ENCODE data around the gene EFHD1.
"Not testable (repeated sequence)": the region's sequence is repeated elsewhere in the genome, so short reads cannot be mapped to it uniquely, and the experiment has no call there.

The EFHD1 gene

GRCh38 chr2:232697807-232698110, 64.4 kb downstream of the EFHD1 start:
- FAIRE-seq: no peak

- no peak for FAIRE-seq
These were observed 65.2 kb downstream of the EFHD1 start for GRCh38 chr2:232698556-232699091.

GRCh38 chr2:232699110-232699509, 65.7 kb downstream of the EFHD1 start:
- FAIRE-seq: no peak

DNA sequence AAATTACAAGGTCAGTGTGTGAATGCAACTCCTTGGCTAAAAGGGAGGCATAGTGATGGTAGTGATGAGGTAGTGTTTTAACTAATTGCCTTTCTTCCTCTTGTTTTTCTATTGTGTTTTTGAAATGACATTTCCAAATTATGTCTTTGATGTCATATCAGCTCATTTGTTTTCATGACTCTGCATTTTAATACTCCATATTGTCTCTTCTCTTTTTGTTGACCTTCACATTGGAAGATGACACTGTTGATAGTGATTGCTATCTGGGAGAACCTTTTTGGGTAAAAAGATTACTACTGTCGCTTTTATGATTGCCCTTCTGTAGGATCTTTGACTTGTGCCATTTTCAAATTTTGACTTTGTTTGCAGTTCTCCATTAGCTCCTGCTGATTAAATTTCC, 66.8 kb downstream of the EFHD1 start:
- FAIRE-seq: no peak

DNA sequence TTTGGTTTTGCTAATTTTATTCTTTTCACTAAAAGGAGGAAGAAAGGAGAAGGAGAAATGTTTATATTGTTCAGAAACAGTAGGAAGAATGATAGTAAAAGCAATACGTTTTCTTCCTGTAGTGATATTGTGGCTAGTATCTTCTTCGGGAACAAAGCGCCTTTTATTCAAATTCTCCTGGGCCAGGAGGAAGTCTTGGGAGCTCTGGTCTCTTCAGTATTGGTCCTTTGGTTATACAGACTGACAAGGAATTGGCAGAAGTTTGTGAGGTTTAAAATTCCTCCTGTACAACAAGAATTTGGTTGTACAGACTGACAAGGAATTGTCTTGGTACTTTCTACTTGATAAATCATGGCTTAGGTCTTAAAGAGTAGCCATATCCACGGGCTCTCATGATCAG, 73.7 kb downstream of the EFHD1 start:
- FAIRE-seq: no peak

DNA sequence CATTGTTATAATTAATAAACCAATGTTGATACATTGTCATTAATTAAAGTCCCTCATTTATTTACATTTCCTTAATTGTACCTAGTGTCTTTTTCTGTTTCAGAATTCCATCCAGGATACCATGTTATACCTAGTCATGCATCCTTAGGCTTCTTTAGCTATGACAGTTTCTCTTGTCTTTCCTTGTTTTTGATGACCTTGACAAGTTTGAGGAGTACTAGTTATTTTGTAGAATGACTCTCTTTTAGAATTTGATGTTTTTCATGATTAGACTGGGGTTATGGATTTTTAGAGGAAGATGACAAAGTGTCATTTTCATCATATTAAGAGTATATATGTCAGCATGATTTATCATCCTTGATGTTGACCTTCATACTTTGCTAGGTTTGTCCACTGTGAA, 80.1 kb downstream of the EFHD1 start:
- FAIRE-seq: no peak

DNA sequence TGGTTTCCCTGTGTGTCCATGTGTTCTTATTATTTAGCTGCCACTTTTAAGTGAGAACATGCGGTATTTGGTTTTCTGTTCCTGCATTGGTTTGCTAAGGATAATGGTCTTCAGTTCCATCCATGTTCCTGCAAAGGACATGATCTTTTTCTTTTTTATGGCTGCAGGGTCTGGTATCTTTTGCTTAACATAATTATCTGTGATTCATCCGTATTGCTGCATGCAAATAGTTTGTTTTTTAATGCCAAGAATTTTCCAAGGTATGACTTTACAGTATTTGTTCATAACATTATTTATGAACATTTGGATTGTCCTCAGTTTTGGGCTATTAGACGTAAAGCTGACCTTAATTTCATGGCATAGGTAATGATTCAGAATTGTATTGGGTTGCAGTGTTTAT, 81.6 kb downstream of the EFHD1 start:
- FAIRE-seq: no peak

DNA sequence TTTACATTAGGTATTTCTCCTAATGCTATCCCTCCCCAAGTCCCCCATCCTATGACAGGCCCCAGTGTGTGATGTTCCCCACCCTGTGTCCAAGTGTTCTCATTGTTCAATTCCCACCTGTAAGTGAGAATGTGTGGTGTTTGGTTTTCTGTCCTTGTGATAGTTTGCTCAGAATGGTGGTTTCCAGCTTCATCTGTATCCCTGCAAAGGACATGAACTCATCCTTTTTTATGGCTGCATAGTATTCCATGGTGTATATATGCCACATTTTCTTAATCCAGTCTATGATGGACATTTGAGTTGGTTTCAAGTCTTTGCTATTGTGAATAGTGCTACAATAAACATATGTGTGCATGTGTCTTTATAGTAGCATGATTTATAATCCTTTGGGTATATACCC, 86.7 kb downstream of the EFHD1 start:
- not testable (repeated sequence) for FAIRE-seq

GRCh38 chr2:232721261-232721660, 87.9 kb downstream of the EFHD1 start:
- FAIRE-seq: no peak

GRCh38 chr2:232721882-232722281, 88.5 kb downstream of the EFHD1 start:
- FAIRE-seq: no peak

DNA sequence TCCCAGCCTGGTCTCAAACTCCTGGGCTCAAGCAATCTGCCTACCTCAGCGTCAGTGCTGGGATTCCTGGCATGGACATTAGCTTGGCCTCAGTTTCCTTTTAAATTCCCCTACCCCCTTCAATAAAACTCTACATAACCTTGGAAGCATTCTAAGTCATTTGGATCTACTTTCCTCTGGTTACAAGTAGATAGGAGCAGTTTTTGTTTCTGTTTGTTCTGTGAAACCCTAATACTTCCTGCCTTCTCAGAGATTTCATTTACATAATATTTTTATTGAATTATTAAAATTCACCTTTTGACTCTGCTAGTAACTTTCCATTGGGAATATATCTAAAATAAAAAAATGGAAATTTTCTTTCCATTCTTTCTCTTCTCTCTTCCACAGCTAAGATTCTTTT, 89.6 kb downstream of the EFHD1 start:
- no peak for FAIRE-seq

DNA sequence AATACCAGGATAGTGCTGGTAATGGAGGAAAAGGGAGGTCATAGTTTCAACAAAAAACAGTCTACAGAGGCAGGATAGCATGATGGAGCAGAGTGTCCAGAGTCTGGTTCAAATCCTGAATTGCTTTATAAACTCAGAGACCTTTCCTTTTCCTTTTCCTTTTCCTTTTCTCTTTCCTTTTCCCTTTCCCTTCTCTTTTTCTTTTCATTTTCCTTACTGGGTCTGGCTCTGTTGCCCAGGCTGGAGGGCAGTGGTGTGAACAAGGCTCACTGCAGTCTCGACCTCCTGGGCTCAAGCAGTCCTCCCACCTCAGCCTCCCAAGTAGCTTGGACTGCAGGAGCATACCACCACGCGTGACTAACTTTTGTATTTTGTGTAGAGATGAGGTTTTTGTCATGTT, 95.4 kb downstream of the EFHD1 start:
- FAIRE-seq: no peak

DNA sequence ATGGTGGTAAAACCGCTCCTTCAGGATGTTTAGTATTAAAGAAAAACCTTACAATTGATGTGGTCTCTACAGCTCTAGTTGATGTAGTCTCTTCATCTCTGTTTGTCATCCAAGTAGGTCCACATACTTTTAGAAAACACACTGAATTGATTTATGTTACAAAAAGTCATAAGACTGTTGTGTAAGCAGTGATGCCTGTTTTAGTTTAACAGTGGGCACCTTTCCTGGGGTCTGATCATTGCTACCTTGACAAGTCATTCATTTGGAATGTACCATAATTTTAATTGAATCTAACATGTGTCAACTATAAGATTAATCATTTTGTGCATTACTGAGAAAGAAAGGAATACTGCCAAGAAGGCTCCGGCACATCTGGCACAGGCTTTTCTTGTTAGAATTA, 98.1 kb downstream of the EFHD1 start:
- no peak for FAIRE-seq
